Naive thymus-derived CD4-positive, alpha-beta T cell (primary cell): ENCODE measurements around the gene ST6GALNAC5. TPM values are rescaled to one million over a fixed set of nuclear protein-coding genes. Genes with fewer than 3 reads are reported as not detected.

Experiments
- ATAC-seq: fragments of 150-1000 bp; cut with Tn5 transposase; 2 replicates; pipeline ENCODE4 v1.10.0; 2021; ENCODE audit warnings: mild to moderate bottlenecking, moderate library complexity
- CTCF ChIA-PET: fragments of 350-600 bp; sonication (Branson Sonifier 250); formaldehyde crosslinking; loops from one replicate; lab custom pipeline; 2021; ENCODE audit warnings: antibody characterized with exemption; lab: Charles Lee
- POLR2A ChIA-PET: fragments of 350-600 bp; sonication (Branson Sonifier 250); formaldehyde crosslinking; loops from one replicate; lab custom pipeline; 2021; ENCODE audit warnings: antibody characterized with exemption, inconsistent platforms; lab: Charles Lee
- DNase-seq, 9 donors: peaks; one replicate each; pipeline versions ENCODE4 v3.0.0 to v3.0.0-alpha.2; 2020 to 2022; ENCODE audit warnings: mixed read lengths in 1 of 9
- H3K27ac ChIP-seq: one replicate; pipeline ENCODE4 v1.7.0; 2013; ENCODE audit warnings: mild to moderate bottlenecking, low read depth, low read length, moderate library complexity
- H3K27me3 ChIP-seq, 2 donors: one replicate each; pipeline ENCODE4 v1.7.0; 2013; ENCODE audit warnings: low read length in 2 of 2, mild to moderate bottlenecking in 2 of 2, moderate library complexity in 2 of 2; ENCODE audit not compliant: control insufficient read depth in 2 of 2, insufficient read depth in 2 of 2
- H3K36me3 ChIP-seq, 3 experiments: 1 replicate in 2 of 3; 2 replicates in 1 of 3; pipeline ENCODE4 v1.7.0; 2013; ENCODE audit warnings: low read length in 3 of 3, mild to moderate bottlenecking in 3 of 3, moderate library complexity in 1 of 3; ENCODE audit not compliant: insufficient read depth in 3 of 3, control insufficient read depth in 2 of 3
- H3K4me1 ChIP-seq, 2 donors: one replicate each; pipeline ENCODE4 v1.7.0; 2013; ENCODE audit warnings: low read length in 2 of 2, mild to moderate bottlenecking in 2 of 2, moderate library complexity in 1 of 2; ENCODE audit not compliant: control insufficient read depth in 2 of 2, insufficient read depth in 2 of 2
- H3K4me3 ChIP-seq: 2 replicates; pipeline ENCODE4 v1.7.0; 2013; ENCODE audit warnings: mild to moderate bottlenecking, low read length
- H3K9me3 ChIP-seq, 3 experiments: 1 replicate in 2 of 3; 2 replicates in 1 of 3; pipeline ENCODE4 v1.7.0; 2013; ENCODE audit warnings: low read length in 3 of 3; ENCODE audit not compliant: control insufficient read depth in 2 of 3
- H3K27ac Mint-ChIP-seq, 9 donors: one replicate each; pipeline ENCODE4 v1.8.0; 2020 to 2022; ENCODE audit warnings: mixed read lengths in 9 of 9, mild to moderate bottlenecking in 8 of 9, moderate library complexity in 5 of 9, inconsistent platforms in 2 of 9
- H3K27me3 Mint-ChIP-seq, 5 donors: one replicate each; pipeline ENCODE4 v1.8.0; 2021 to 2022; ENCODE audit warnings: mixed read lengths in 5 of 5, mild to moderate bottlenecking in 1 of 5
- H3K36me3 Mint-ChIP-seq, 5 donors: one replicate each; pipeline ENCODE4 v1.8.0; 2020 to 2022; ENCODE audit warnings: mixed read lengths in 5 of 5, mild to moderate bottlenecking in 3 of 5, inconsistent platforms in 1 of 5
- H3K4me1 Mint-ChIP-seq, 7 donors: one replicate each; pipeline ENCODE4 v1.8.0; 2020 to 2022; ENCODE audit warnings: mixed read lengths in 7 of 7, mild to moderate bottlenecking in 3 of 7, inconsistent platforms in 1 of 7
- H3K4me3 Mint-ChIP-seq, 10 donors: one replicate each; pipeline ENCODE4 v1.8.0; 2020 to 2022; ENCODE audit warnings: mild to moderate bottlenecking in 10 of 10, mixed read lengths in 10 of 10, moderate library complexity in 6 of 10, inconsistent platforms in 2 of 10
- H3K9me3 Mint-ChIP-seq, 11 donors: one replicate each; pipeline ENCODE4 v1.8.0; 2020 to 2022; ENCODE audit warnings: mixed read lengths in 11 of 11, mild to moderate bottlenecking in 4 of 11, inconsistent platforms in 1 of 11, moderate library complexity in 1 of 11
- intact Hi-C, 2 donors: fragments of 100-400 bp; cut with micrococcal nuclease; formaldehyde crosslinking; loops; one replicate each; pipeline ENCODE4 v1.15.1; 2023
- microRNA-seq: library from miRNA; unstranded; fragments of <30 nt; microRNA quantifications from one replicate; pipeline ENCODE4 v1.2.0, GENCODE V29; 2022; ENCODE audit warnings: borderline microRNAs expressed
- polyA plus RNA-seq, 2 donors: library from polyadenylated mRNA; unstranded; fragments of 300-500 nt; fragmentation: Illumina TruSeq; gene quantifications; one replicate each; pipeline ENCODE4 v1.2.3, GENCODE V29; 2021
- total RNA-seq, 6 experiments: library from RNA in 5 of 6; stranded (reverse) in 5 of 6; gene quantifications; 1 replicate in 5 of 6; 2 replicates in 1 of 6; pipeline ENCODE4 v1.2.3 and lab custom pipeline; 2021 to 2026

Gene ST6GALNAC5
- total and polyA plus RNA-seq, 7 experiments from 2014 or later = not detected

- POLR2A ChIA-PET = no interaction called here
Measured at GRCh38 chr1:77096496-77097255, 229.4 kb downstream of the ST6GALNAC5 start.

GRCh38 chr1:77100875-77101274 lies 233.6 kb downstream of the ST6GALNAC5 start:
- intact Hi-C loops = no loop called here
- Histone ChIP-seq H3K4me3 (no peak overlapping the region), H3K27me3 (no peaks in the 10 kb centered on the region), H3K27ac (no peak overlapping the region), H3K9me3 (no peaks in the 10 kb centered on the region), H3K36me3 (no peaks in the 10 kb centered on the region), H3K4me1 (no peaks in the 10 kb centered on the region)
- H3K27ac Mint-ChIP-seq = no peak overlapping the region
- no peaks in the 10 kb centered on the region for H3K27me3 Mint-ChIP-seq
- H3K4me1 Mint-ChIP-seq = no peaks in the 10 kb centered on the region
- H3K9me3 Mint-ChIP-seq = peaks cover 0 to 14% (median 1%) of the 10 kb centered on the region in 11 donors
- peaks cover 0 to 50% (median 26%) of the 10 kb centered on the region in 5 donors for H3K36me3 Mint-ChIP-seq
- ATAC-seq (no peak), DNase-seq (no peak)
- ChIA-PET CTCF (no interaction called here), POLR2A (no interaction called here)
- no peak overlapping the region for H3K4me3 Mint-ChIP-seq

More at GRCh38 chr1:77096496-77097255, 229.4 kb downstream of the ST6GALNAC5 start:
- Mint-ChIP-seq H3K4me3 (no peak overlapping the region), H3K4me1 (peaks cover 0 to 6% (median 0%) of the 10 kb centered on the region in 7 donors), H3K27me3 (no peaks in the 10 kb centered on the region), H3K36me3 (peaks cover 0 to 34% (median 24%) of the 10 kb centered on the region in 5 donors), H3K9me3 (peaks cover 0 to 14% (median 1%) of the 10 kb centered on the region in 11 donors), H3K27ac (no peak overlapping the region)
- DNase-seq (no peak), ATAC-seq (no peak)
- CTCF ChIA-PET = interaction anchor here (0.6 to 0.8 kb wide), 2 partner anchors 9 to 942 kb away, joined by 3 to 4 read pairs; no protein-coding TSS in a partner anchor
- H3K27ac ChIP-seq = no peak overlapping the region
- intact Hi-C loops = no loop called here
- H3K4me3 ChIP-seq = no peak overlapping the region
- H3K36me3 ChIP-seq = no peaks in the 10 kb centered on the region
- H3K4me1 ChIP-seq = no peaks in the 10 kb centered on the region
- H3K9me3 ChIP-seq = no peaks in the 10 kb centered on the region
- no peaks in the 10 kb centered on the region for H3K27me3 ChIP-seq

GRCh38 chr1:77103486-77103885 lies 236.2 kb downstream of the ST6GALNAC5 start:
- Histone ChIP-seq H3K36me3 (no peaks in the 10 kb centered on the region), H3K4me1 (no peaks in the 10 kb centered on the region), H3K27ac (no peak overlapping the region), H3K9me3 (no peaks in the 10 kb centered on the region), H3K4me3 (no peak overlapping the region), H3K27me3 (no peaks in the 10 kb centered on the region)
- Mint-ChIP-seq H3K4me3 (no peak overlapping the region), H3K36me3 (peaks cover under 1 to 55% (median 15%) of the 10 kb centered on the region in 5 donors), H3K27ac (no peak overlapping the region), H3K9me3 (peaks cover 0 to 3% (median 0%) of the 10 kb centered on the region in 11 donors), H3K27me3 (no peaks in the 10 kb centered on the region), H3K4me1 (no peaks in the 10 kb centered on the region)
- intact Hi-C loops = no loop called here
- ChIA-PET CTCF (no interaction called here), POLR2A (no interaction called here)
- no peak for DNase-seq
- no peak for ATAC-seq

GRCh38 chr1:77104672-77105071 lies 237.4 kb downstream of the ST6GALNAC5 start:
- peaks cover 3 to 53% (median 15%) of the 10 kb centered on the region in 5 donors for H3K36me3 Mint-ChIP-seq
- peaks cover 0 to 3% (median 0%) of the 10 kb centered on the region in 11 donors for H3K9me3 Mint-ChIP-seq
- Histone ChIP-seq H3K27ac (no peak overlapping the region), H3K36me3 (no peaks in the 10 kb centered on the region), H3K9me3 (no peaks in the 10 kb centered on the region), H3K27me3 (no peaks in the 10 kb centered on the region), H3K4me1 (no peaks in the 10 kb centered on the region), H3K4me3 (no peak overlapping the region)
- H3K27me3 Mint-ChIP-seq = no peaks in the 10 kb centered on the region
- POLR2A ChIA-PET = no interaction called here
- CTCF ChIA-PET = interaction anchor here (0.8 kb wide), 1 partner anchor 555 kb away, joined by 3 read pairs; no protein-coding TSS in a partner anchor
- intact Hi-C loops = no loop called here
- no peak for DNase-seq
- no peaks in the 10 kb centered on the region for H3K4me1 Mint-ChIP-seq
- H3K27ac Mint-ChIP-seq = no peak overlapping the region
- H3K4me3 Mint-ChIP-seq = no peak overlapping the region
- ATAC-seq = no peak

Small RNAs within 50 kb of the gene (microRNA-seq; reads per million reads assigned to microRNA genes)
- not detected for gene MIR7156
